ENCODE results near the gene ATP5F1D.

ATP5F1D gene

GRCh38 chr19:1220976-1221903 is 20.3 kb upstream of the ATP5F1D start:
- in situ Hi-C loops (cut with MboI; ENCODE audit: low sequenced_read_pairs), result no loop called here

- in situ Hi-C loops (cut with MboI; ENCODE audit: low sequenced_read_pairs), result no loop called here
Measured at GRCh38 chr19:1221904-1222255, 19.7 kb upstream of the ATP5F1D start.

- in situ Hi-C loops (cut with MboI; ENCODE audit: low sequenced_read_pairs), result no loop called here
Measured at GRCh38 chr19:1222394-1222793, 19.2 kb upstream of the ATP5F1D start.

GRCh38 chr19:1223018-1223855 is 18.3 kb upstream of the ATP5F1D start:
- in situ Hi-C loops (cut with MboI; ENCODE audit: low sequenced_read_pairs), result no loop called here

- in situ Hi-C loops (cut with MboI; ENCODE audit: low sequenced_read_pairs), result no loop called here
Measured at GRCh38 chr19:1224047-1224825, 17.3 kb upstream of the ATP5F1D start.

GRCh38 chr19:1224847-1225246 is 16.7 kb upstream of the ATP5F1D start:
- in situ Hi-C loops (cut with MboI; ENCODE audit: low sequenced_read_pairs), result no loop called here

GRCh38 chr19:1225440-1226226 is 15.9 kb upstream of the ATP5F1D start:
- in situ Hi-C loops (cut with MboI; ENCODE audit: low sequenced_read_pairs), result no loop called here

GRCh38 chr19:1226227-1226518 is 15.4 kb upstream of the ATP5F1D start:
- in situ Hi-C loops (cut with MboI; ENCODE audit: low sequenced_read_pairs), result no loop called here

GRCh38 chr19:1226522-1227303 is 14.8 kb upstream of the ATP5F1D start:
- in situ Hi-C loops (cut with MboI; ENCODE audit: low sequenced_read_pairs), result no loop called here

GRCh38 chr19:1227304-1228054 is 14.1 kb upstream of the ATP5F1D start:
- in situ Hi-C loops (cut with MboI; ENCODE audit: low sequenced_read_pairs), result no loop called here

GRCh38 chr19:1228161-1228957 is 13.2 kb upstream of the ATP5F1D start:
- in situ Hi-C loops (cut with MboI; ENCODE audit: low sequenced_read_pairs), result no loop called here

- in situ Hi-C loops (cut with MboI; ENCODE audit: low sequenced_read_pairs), result no loop called here
Measured at GRCh38 chr19:1229056-1229923, 12.3 kb upstream of the ATP5F1D start.

- in situ Hi-C loops (cut with MboI; ENCODE audit: low sequenced_read_pairs), result no loop called here
Measured at GRCh38 chr19:1229924-1230782, 11.4 kb upstream of the ATP5F1D start.

- in situ Hi-C loops (cut with MboI; ENCODE audit: low sequenced_read_pairs), result no loop called here
Measured at GRCh38 chr19:1230783-1231489, 10.6 kb upstream of the ATP5F1D start.

GRCh38 chr19:1231729-1232637 is 9.6 kb upstream of the ATP5F1D start:
- in situ Hi-C loops (cut with MboI; ENCODE audit: low sequenced_read_pairs), result no loop called here
